Measurements from ENCODE around the gene KIF13A. TPM values are rescaled to one million over a fixed set of nuclear protein-coding genes. Genes with fewer than 3 reads are reported as not detected.
"Not testable (repeated sequence)": the region's sequence is repeated elsewhere in the genome, so short reads cannot be mapped to it uniquely, and the experiment has no call there.

Gene KIF13A
- total RNA-seq, 1 donor from 2014 or later, result 38.4 TPM

DNA sequence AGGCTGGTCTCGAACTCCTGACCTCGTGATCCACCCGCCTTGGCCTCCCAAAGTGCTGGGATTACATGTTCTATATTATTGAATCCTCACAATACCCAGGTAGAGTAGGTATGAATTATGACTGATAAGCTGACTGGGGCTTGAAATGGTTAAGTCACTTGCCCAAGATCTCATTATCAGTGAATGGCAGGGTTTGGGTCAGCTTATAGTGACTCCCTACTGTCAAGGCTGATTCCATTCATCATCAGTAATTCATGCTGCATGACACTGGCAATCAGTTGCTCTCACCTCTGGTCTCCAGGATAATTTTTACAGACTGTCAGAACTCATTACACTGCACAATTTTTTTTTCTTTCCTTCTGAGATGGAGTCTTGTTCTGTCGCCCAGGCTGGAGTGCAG, 127.6 kb downstream of the KIF13A start:
- Histone ChIP-seq H3K9me3 (ENCODE audit: insufficient read depth, low read depth, low read length) (no peaks in the 10 kb centered on the region), H3K4me1 (ENCODE audit: insufficient read depth, low read length) (peaks cover 16% of the 10 kb centered on the region), H4K20me1 (ENCODE audit: insufficient read depth, low read length) (no peaks in the 10 kb centered on the region), H3K4me2 (ENCODE audit: low read length) (no peak overlapping the region), H3K9ac (ENCODE audit: low read length) (no peak overlapping the region), H3K27me3 (ENCODE audit: insufficient read depth, low read length) (no peaks in the 10 kb centered on the region), H2AFZ (ENCODE audit: low read depth, low read length) (no peak overlapping the region), H3K36me3 (ENCODE audit: insufficient read depth, low read length) (no peaks in the 10 kb centered on the region), H3K79me2 (ENCODE audit: insufficient read depth, low read length) (peaks cover 3% of the 10 kb centered on the region), H3K27ac (ENCODE audit: low read depth, low read length) (no peak overlapping the region), H3K4me3 (ENCODE audit: insufficient read depth, low read depth, low read length) (no peak overlapping the region)
- H3K4me1 Mint-ChIP-seq (ENCODE audit: low read depth, unreplicated experiment), result peaks cover 13% of the 10 kb centered on the region
- H3K27me3 Mint-ChIP-seq (ENCODE audit: low read depth, unreplicated experiment), result no peaks in the 10 kb centered on the region
- no peak for FAIRE-seq
- no peak overlapping the region for H3K27ac Mint-ChIP-seq (ENCODE audit: unreplicated experiment)
- H3K4me3 Mint-ChIP-seq (ENCODE audit: unreplicated experiment), result no peak overlapping the region
- DNase-seq (ENCODE audit: low read depth), result no peak
- TF ChIP-seq, protein P1, sequence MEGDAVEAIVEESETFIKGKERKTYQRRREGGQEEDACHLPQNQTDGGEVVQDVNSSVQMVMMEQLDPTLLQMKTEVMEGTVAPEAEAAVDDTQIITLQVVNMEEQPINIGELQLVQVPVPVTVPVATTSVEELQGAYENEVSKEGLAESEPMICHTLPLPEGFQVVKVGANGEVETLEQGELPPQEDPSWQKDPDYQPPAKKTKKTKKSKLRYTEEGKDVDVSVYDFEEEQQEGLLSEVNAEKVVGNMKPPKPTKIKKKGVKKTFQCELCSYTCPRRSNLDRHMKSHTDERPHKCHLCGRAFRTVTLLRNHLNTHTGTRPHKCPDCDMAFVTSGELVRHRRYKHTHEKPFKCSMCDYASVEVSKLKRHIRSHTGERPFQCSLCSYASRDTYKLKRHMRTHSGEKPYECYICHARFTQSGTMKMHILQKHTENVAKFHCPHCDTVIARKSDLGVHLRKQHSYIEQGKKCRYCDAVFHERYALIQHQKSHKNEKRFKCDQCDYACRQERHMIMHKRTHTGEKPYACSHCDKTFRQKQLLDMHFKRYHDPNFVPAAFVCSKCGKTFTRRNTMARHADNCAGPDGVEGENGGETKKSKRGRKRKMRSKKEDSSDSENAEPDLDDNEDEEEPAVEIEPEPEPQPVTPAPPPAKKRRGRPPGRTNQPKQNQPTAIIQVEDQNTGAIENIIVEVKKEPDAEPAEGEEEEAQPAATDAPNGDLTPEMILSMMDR (IDR thresholded peaks at IDR 0.05; ENCODE audit: insufficient read depth, low read depth, low read length), result no peak
- no peak for TF ChIP-seq EZH2 (IDR thresholded peaks at IDR 0.05; ENCODE audit: insufficient read depth, low read length)
- peaks cover 7% of the 10 kb centered on the region for H3K36me3 Mint-ChIP-seq (ENCODE audit: low read depth, unreplicated experiment)
- no peaks in the 10 kb centered on the region for H3K9me3 Mint-ChIP-seq (ENCODE audit: unreplicated experiment)

DNA sequence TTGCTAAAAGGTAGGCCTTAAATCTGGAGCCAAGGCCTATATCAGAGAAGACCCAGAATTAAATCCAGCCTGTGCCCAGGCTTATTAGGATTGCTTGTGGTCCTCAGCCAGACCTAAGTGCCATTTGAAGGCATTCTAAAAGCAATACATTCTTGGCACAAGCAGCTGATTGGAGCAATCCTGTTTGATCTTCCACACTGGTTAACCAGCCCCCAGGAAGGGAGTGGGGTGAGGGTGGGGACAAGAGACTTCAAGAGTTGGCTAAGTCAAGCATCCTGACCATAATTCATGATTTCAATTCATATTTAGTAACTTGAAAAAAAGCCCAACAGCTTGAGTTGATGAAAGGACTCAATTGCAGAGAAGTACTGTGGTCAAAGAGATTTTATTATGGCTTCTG, 128.9 kb downstream of the KIF13A start:
- H4K20me1 ChIP-seq (ENCODE audit: insufficient read depth, low read length), result no peaks in the 10 kb centered on the region
- Mint-ChIP-seq H3K4me1 (ENCODE audit: low read depth, unreplicated experiment) (peaks cover 3% of the 10 kb centered on the region), H3K9me3 (ENCODE audit: unreplicated experiment) (no peaks in the 10 kb centered on the region), H3K27me3 (ENCODE audit: low read depth, unreplicated experiment) (no peaks in the 10 kb centered on the region), H3K4me3 (ENCODE audit: unreplicated experiment) (no peak overlapping the region), H3K36me3 (ENCODE audit: low read depth, unreplicated experiment) (peaks cover 8% of the 10 kb centered on the region), H3K27ac (ENCODE audit: unreplicated experiment) (no peak overlapping the region)
- H2AFZ ChIP-seq (ENCODE audit: low read depth, low read length), result no peak overlapping the region
- no peaks in the 10 kb centered on the region for H3K27me3 ChIP-seq (ENCODE audit: insufficient read depth, low read length)
- no peaks in the 10 kb centered on the region for H3K9me3 ChIP-seq (ENCODE audit: insufficient read depth, low read depth, low read length)
- no peak overlapping the region for H3K4me3 ChIP-seq (ENCODE audit: insufficient read depth, low read depth, low read length)
- no peak for FAIRE-seq
- DNase-seq (ENCODE audit: low read depth), result no peak
- peaks cover 3% of the 10 kb centered on the region for H3K79me2 ChIP-seq (ENCODE audit: insufficient read depth, low read length)
- H3K4me2 ChIP-seq (ENCODE audit: low read length), result no peak overlapping the region
- no peaks in the 10 kb centered on the region for H3K36me3 ChIP-seq (ENCODE audit: insufficient read depth, low read length)
- no peak overlapping the region for H3K9ac ChIP-seq (ENCODE audit: low read length)
- no peak overlapping the region for H3K27ac ChIP-seq (ENCODE audit: low read depth, low read length)
- TF ChIP-seq, protein P1 (IDR thresholded peaks at IDR 0.05; ENCODE audit: insufficient read depth, low read depth, low read length), result no peak
- no peak for TF ChIP-seq EZH2 (IDR thresholded peaks at IDR 0.05; ENCODE audit: insufficient read depth, low read length)
- peaks cover 4% of the 10 kb centered on the region for H3K4me1 ChIP-seq (ENCODE audit: insufficient read depth, low read length)

DNA sequence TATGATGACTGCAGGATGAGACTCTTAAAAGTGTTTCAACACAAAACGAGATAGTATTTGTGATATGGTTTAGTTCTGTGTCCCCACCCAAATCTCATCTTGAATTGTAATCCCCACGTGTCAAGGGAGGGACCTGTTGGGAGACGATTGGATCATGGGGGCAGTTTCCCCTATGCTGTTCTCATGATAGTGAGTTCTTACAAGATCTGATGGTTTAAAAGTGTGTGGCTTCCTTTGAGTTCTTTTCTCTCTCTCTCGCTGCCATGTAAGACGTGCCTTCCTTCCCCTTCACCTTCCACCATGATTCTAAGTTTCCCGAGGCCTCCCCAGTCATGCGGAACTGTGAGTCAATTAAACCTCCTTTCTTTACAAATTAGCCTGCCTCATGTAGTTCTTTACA, 130.2 kb downstream of the KIF13A start:
- not testable (repeated sequence) for H3K4me1 Mint-ChIP-seq (ENCODE audit: low read depth, unreplicated experiment); H3K4me3 Mint-ChIP-seq (ENCODE audit: unreplicated experiment); H3K4me1 ChIP-seq (ENCODE audit: insufficient read depth, low read length); H3K9me3 Mint-ChIP-seq (ENCODE audit: unreplicated experiment); H3K27me3 ChIP-seq (ENCODE audit: insufficient read depth, low read length); H3K9ac ChIP-seq (ENCODE audit: low read length); H3K36me3 ChIP-seq (ENCODE audit: insufficient read depth, low read length); H3K79me2 ChIP-seq (ENCODE audit: insufficient read depth, low read length); H2AFZ ChIP-seq (ENCODE audit: low read depth, low read length); DNase-seq (ENCODE audit: low read depth); H3K27me3 Mint-ChIP-seq (ENCODE audit: low read depth, unreplicated experiment); H3K9me3 ChIP-seq (ENCODE audit: insufficient read depth, low read depth, low read length); H3K36me3 Mint-ChIP-seq (ENCODE audit: low read depth, unreplicated experiment); H3K27ac ChIP-seq (ENCODE audit: low read depth, low read length); H3K27ac Mint-ChIP-seq (ENCODE audit: unreplicated experiment); H3K4me3 ChIP-seq (ENCODE audit: insufficient read depth, low read depth, low read length); FAIRE-seq; H4K20me1 ChIP-seq (ENCODE audit: insufficient read depth, low read length); H3K4me2 ChIP-seq (ENCODE audit: low read length)
